Measurements from ENCODE around the gene COL6A3.

Gene COL6A3

GRCh38 chr2:237397072-237397471 lies 16.9 kb downstream of the COL6A3 start:
- no peak overlapping the region for H3K27ac ChIP-seq
- no peak overlapping the region for H3K4me3 ChIP-seq

DNA sequence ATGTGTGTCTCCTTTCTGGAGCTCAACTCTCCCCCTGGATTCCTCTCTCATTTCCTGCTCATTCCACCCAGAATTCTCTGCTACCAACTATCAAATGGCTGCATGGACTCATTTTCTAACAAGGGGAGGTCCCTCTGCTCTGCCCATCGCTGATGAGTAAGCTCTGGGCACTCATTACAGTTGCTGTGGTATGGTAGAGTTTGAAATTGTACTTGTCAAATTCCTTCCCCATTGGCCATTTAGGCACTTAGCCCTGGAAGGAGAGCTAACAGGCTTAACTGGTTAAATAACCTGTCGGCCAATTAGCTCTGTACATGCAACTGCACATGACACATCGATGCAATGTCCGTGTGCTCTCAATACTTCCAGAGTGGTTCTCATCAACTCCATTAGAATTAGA lies 20.4 kb downstream of the COL6A3 start:
- Histone ChIP-seq H3K4me3 (no peak overlapping the region), H3K27ac (no peak overlapping the region)

GRCh38 chr2:237392186-237392585 lies 21.8 kb downstream of the COL6A3 start:
- no peak overlapping the region for H3K4me3 ChIP-seq
- H3K27ac ChIP-seq, result no peak overlapping the region

- no peak overlapping the region for H3K27ac ChIP-seq
- H3K4me3 ChIP-seq, result no peak overlapping the region
Measured at GRCh38 chr2:237391140-237391539, 22.8 kb downstream of the COL6A3 start.

- no peak overlapping the region for H3K4me3 ChIP-seq
- no peak overlapping the region for H3K27ac ChIP-seq
Measured at GRCh38 chr2:237390235-237390634, 23.7 kb downstream of the COL6A3 start.

GRCh38 chr2:237389831-237390230 lies 24.1 kb downstream of the COL6A3 start:
- Histone ChIP-seq H3K4me3 (no peak overlapping the region), H3K27ac (no peak overlapping the region)

GRCh38 chr2:237388036-237388435 lies 25.9 kb downstream of the COL6A3 start:
- Histone ChIP-seq H3K4me3 (no peak overlapping the region), H3K27ac (no peak overlapping the region)

DNA sequence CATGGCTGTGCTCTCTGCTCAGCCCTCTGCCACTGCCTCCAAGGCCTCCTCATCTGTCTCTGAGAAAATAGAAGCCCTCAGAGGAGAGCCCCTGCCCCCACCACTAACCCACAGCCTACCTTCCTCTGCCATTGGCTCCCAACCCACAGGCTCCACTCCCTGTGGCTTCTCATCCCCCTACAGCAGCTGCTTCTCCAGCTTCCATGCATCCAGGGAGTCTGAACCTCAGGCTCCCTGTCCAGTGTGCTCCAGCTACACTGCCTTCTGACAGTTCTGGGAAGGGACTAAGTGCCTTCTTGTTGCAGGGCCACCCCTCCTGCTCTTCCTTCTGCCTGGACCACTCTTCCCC lies 29.3 kb downstream of the COL6A3 start:
- no peak overlapping the region for H3K4me3 ChIP-seq
- H3K27ac ChIP-seq, result peak overlapping the region in 1 of 21 experiments; percentile 6

DNA sequence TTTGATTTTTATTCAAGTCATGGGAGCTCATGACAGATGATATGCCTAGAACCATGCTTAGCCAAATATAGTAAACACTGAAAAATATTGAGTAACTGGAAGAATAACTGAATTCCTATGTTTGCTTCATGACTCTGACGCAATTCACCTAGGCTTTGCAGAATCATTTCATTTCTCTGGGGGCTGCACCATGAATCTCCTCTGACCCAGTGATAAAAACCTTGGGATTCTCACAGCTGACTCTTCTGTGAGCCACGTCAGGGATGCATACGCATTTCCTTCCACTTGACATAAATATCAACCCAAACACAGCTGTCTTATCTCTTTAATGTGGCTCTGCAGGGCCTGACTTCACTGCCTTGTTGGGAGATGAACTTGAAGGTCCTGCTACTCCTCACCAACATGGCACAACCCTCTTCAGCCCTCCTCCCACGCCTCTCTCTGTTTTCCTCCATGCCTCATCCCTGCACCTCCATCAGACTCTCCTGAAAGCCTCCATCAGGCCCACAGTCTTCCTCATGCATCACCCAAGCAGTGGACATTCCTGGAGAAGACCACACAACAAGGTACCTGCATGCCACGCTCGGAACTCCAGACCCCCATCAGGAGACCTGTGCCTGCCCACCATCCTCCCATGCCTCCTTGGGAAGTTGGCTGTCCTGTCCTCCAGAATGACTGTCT lies 29.8 kb downstream of the COL6A3 start:
- peak overlapping the region in 1 of 21 experiments; percentile 6 for H3K27ac ChIP-seq
- no peak overlapping the region for H3K4me3 ChIP-seq

DNA sequence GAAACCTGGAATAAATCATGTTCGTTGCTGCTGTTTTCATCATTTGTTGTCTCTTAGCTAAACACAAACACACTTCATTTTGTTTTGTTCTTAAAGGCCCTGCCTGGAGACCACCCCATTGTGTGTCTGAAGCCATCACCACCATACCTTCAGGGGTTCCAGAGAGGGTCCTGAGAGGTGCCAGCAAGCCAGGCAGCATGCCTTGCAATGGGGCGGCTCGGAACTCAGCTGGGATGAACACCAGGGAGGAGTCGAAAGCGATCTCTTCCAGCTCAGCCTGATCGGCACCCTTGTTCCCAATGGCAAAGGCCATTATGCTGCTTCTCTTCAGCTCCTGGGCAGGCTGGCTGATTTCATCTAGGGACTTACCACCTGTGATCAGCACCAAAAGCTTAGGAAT lies 33.2 kb downstream of the COL6A3 start:
- H3K27ac ChIP-seq, result no peak overlapping the region
- no peak overlapping the region for H3K4me3 ChIP-seq

DNA sequence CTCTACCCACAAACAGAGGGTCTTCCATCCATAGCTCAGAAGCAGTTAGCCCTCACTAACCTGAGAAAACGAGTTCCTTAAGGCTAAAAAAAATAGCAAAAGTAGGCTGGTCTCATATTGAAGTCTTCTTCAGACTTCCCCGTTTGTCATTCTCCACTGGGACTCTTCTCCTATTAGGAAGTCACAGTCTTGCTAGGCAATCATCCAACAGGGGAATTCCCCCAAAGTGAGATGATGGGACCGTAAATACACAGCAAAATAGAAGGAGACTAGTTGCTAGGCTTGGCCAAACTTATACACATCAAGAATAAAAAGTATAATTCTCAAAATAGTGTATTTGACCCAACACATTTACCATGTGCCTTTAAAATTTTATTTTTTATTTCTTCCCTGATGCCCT lies 34.3 kb downstream of the COL6A3 start:
- no peak overlapping the region for H3K4me3 ChIP-seq
- H3K27ac ChIP-seq, result no peak overlapping the region

DNA sequence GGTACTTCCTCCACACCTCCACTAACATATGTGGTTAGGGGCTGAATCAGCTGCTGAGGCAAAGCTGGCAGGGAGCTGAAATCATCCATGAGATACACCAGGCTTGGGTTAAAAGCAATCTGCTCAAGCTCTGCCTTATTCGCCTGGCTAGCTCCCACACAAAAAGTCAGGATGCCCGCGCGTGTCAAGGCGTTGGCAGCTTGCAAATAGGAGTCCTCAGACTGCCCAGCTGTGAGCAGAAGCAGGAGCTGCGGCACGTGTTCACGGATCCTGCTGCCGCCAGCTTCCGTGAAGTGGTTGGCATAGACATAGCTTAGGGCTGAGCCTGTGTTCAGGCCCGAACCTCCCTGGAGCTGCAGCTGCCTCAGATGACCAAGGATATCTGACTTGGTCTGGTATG lies 35.3 kb downstream of the COL6A3 start:
- Histone ChIP-seq H3K4me3 (no peak overlapping the region), H3K27ac (no peak overlapping the region)

DNA sequence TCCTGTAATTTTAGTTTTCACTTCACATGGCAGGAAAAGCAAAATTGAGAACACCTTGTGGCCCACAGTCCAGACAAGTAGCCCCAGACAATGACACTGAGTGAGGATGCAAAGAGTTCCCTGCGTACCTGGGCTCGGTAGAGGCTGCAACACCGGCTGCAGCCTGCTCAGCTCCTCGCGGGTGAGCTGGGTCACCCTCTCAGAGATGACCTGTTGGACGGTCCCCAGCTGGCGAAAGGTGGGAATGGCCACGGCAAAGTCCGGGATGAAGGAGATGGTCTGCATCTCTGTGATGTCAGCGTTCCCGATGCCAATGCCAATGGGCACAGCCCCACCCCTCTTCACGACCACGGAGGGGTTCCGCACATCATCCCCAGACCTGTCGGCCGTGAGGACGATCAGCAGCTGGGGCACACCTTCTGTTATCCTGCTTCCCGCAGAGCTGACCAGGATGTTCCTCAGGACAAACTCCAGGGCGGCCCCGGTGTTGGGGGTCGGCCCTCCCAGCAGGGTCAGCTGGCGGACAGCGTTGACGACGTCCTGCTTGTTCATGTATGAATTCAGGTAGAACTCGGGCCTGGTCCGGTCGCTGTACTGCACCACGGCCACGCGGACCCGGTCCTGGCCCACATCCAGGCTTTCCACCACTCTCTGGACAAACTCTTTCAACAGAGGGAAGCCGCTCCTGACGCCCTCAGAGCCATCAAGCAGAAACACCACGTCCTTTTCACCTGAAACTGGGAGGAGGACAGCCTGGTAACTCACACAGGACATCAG lies 39.5 kb downstream of the COL6A3 start:
- Histone ChIP-seq H3K4me3 (no peak overlapping the region), H3K27ac (no peak overlapping the region)

- no peak overlapping the region for H3K4me3 ChIP-seq
Measured at GRCh38 chr2:237371856-237372255, 42.1 kb downstream of the COL6A3 start.

GRCh38 chr2:237365671-237366070 lies 48.3 kb downstream of the COL6A3 start:
- H3K4me3 ChIP-seq, result no peak overlapping the region
- no peak overlapping the region for H3K27ac ChIP-seq

More at GRCh38 chr2:237371856-237372255, 42.1 kb downstream of the COL6A3 start:
- no peak overlapping the region for H3K27ac ChIP-seq

DNA sequence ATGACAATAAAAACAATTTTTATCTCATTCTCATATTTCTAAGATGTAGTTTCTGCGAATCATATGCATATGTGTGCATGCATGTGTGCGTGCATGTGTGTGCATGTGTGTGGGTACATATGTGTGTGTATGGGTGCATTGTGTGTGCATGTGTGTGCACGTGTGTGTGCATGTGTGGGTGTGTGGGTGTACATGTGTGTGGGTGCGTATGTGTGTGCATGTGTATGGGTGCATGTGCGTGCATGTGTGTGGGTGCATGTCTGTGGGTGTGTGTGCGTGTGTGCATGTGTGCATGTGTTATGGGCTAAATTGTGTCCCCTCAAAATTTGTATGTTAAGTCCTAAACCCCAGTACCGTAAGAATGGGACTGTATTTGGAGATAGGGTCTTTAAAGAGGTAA lies 49.3 kb downstream of the COL6A3 start:
- H3K4me3 ChIP-seq, result no peak overlapping the region
- H3K27ac ChIP-seq, result no peak overlapping the region

GRCh38 chr2:237361194-237362004 lies 52.6 kb downstream of the COL6A3 start:
- Histone ChIP-seq H3K27ac (peak overlapping the region in 4 of 21 experiments; percentile 32 to 61 (median 49)), H3K4me3 (no peak overlapping the region)

DNA sequence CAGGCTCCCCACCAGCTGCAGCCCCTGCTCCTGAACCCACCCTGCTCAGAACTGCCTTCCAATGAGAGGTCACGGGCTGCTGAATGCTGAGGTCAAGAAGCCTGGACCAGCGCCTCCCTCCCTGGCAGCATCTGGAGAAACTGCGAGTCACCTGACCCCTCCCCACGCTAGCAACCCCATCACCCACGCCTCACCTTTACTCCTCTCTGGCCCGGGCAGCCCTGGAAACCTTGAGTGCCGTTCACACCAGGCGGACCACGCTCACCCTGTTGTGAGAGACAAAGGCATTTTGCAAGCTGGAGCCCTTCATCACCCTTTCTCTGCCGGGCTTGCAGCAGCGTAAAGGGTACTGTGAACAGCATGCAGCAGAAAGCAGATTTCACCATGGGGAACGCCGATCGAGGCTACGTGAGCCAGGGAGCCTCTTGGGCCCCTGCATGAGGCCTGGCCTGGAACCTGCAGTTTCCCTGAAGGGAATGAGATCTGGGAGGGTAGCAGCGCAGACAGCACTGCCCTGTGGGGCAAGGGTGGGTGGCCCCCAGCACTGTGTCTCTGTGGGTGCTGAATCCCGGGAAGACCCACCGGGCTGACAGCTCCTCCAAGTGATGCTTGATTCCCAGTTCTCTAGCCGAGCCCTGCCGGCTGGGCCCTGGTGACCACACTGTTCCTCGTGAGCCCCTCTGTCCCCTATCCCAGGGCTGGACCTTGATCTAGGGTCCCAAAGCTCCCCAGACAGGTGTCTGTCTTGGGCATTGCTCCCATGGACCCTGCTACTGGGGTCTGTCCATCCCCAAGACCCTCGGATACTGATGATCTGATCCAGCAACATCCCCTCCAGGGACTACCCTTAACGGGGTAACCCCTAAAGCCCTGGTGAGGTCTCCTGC lies 53.8 kb downstream of the COL6A3 start:
- H3K4me3 ChIP-seq, result no peak overlapping the region
- peak overlapping the region in 6 of 21 experiments; percentile 26 to 61 (median 39) for H3K27ac ChIP-seq

- Histone ChIP-seq H3K4me3 (no peak overlapping the region), H3K27ac (peak overlapping the region in 5 of 21 experiments; percentile 31 to 61 (median 44))
Measured at GRCh38 chr2:237359518-237359840, 54.5 kb downstream of the COL6A3 start.
